Motor neuron (in vitro differentiated cells): ENCODE results near the gene PARP14. TPM values are rescaled to one million over a fixed set of nuclear protein-coding genes. Genes with fewer than 3 reads are reported as not detected.
A peak's percentile ranks its signal among the peaks of the same experiment; 100 is the strongest.

Experiments used
- ATAC-seq, 8 experiments: fragments of 200-7000 bp; cut with Tn5 transposase; replicated peaks in 6 of 8; 2 replicates each; pipeline ENCODE4 v1.8.0; 2021; ENCODE audit warnings: mild to moderate bottlenecking in 8 of 8, moderate library complexity in 8 of 8
- H3K27ac ChIP-seq, 2 donors: fragments of 250-450 bp; sonication (Bioruptor Pico); 2 replicates each; pipeline ENCODE4 v1.9.0; 2021; ENCODE audit warnings: antibody characterized with exemption in 2 of 2, mild to moderate bottlenecking in 2 of 2, moderate library complexity in 1 of 2
- H3K4me1 ChIP-seq, 2 donors: fragments of 250-450 bp; sonication (Bioruptor Pico); replicated peaks in 1 of 2; 2 replicates each; pipeline ENCODE4 v1.6.1; 2021; ENCODE audit warnings: antibody characterized with exemption in 2 of 2, mild to moderate bottlenecking in 2 of 2, moderate library complexity in 1 of 2
- H3K4me3 ChIP-seq, 5 donors: fragments of 250-450 bp; sonication (Bioruptor Pico); 2 replicates each; pipeline ENCODE4 v1.9.0; 2021; ENCODE audit warnings: antibody characterized with exemption in 5 of 5, mild to moderate bottlenecking in 5 of 5, moderate library complexity in 4 of 5
- WGBS, 10 experiments: fragments of 450-650 bp; shearing (Covaris generic); methylation state at CpG; one replicate each; pipeline ENCODE4 v1.0.0; 2022; 5-methylcytosine and 5-hydroxymethylcytosine counted together
- in situ Hi-C, 9 experiments: fragments of 400-800 bp; cut with MboI; loops; one replicate each; pipeline ENCODE4 v1.15.0; 2021; ENCODE audit warnings: low sequenced_read_pairs in 9 of 9, low pct_unique_long_range_greater_than_20kb in 2 of 9; ENCODE audit not compliant: unreplicated experiment in 9 of 9
- total RNA-seq, 8 experiments: library from RNA; unstranded; fragments of 300-600 nt; gene quantifications; 2 replicates each; pipeline versions ENCODE4 v1.2.3 to v1.2.4, GENCODE V29; 2022

Gene PARP14
- total RNA-seq, 8 experiments from 2014 or later = 0.49 to 75.3 (median 18.3) TPM

DNA sequence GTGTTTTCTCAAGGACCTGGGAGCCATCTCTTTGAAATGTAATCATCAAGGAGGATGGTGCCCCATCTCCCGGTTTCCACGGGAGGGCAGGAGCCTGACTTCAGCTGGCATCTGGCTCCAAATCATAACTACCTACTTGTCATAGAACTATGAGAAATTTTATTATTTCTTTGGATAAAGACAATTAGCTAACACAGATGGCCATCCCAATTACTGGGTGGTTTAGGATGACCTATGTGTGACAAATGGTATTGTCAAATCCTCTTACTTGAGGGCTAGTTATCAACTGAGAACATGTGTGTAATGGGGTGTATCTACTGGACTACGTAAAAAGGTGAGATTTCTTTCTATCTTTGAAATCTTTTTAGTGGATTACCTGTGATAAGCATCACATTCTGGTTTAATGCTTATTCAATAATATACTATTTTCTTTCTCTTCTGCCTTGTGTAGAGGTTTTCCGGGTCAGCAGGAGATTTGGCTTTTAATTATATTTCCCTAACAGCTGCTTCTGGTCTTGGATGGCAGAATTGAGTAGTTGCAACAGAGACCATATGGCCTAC lies 15.3 kb upstream of the PARP14 start:
- Histone ChIP-seq H3K4me3 (no peak overlapping the region), H3K4me1 (no peaks in the 10 kb centered on the region), H3K27ac (no peak overlapping the region)
- in situ Hi-C loops = no loop called here
- WGBS, 10 experiments = 33 to 100% (median 76%) methylated on average over 2 to 4 of the region's 4 CpGs; no CpG with 5 or more reads in 2 of the 10 experiments
- ATAC-seq = no peak

DNA sequence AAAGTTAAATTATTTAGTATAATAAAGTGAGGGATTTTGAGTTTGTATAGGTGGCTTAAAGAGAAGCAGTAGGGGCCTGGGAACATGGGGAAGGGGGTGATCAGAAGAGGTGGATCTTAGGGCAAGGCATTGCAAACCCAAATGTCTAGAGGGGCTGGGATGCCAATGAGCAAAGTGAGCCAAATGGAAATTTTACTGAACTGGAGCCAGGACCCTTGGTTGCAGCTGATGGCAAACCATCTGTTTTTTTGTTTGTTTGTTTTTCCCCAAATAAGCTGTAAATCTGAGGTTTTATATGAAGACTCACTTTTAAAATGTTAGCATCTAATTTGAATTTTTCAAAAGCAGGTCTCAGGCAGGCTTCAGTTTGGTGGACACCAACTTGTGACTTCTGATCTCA lies 14.8 kb upstream of the PARP14 start:
- in situ Hi-C loops = no loop called here
- Histone ChIP-seq H3K27ac (no peak overlapping the region), H3K4me1 (no peaks in the 10 kb centered on the region), H3K4me3 (no peak overlapping the region)
- no peak for ATAC-seq

DNA sequence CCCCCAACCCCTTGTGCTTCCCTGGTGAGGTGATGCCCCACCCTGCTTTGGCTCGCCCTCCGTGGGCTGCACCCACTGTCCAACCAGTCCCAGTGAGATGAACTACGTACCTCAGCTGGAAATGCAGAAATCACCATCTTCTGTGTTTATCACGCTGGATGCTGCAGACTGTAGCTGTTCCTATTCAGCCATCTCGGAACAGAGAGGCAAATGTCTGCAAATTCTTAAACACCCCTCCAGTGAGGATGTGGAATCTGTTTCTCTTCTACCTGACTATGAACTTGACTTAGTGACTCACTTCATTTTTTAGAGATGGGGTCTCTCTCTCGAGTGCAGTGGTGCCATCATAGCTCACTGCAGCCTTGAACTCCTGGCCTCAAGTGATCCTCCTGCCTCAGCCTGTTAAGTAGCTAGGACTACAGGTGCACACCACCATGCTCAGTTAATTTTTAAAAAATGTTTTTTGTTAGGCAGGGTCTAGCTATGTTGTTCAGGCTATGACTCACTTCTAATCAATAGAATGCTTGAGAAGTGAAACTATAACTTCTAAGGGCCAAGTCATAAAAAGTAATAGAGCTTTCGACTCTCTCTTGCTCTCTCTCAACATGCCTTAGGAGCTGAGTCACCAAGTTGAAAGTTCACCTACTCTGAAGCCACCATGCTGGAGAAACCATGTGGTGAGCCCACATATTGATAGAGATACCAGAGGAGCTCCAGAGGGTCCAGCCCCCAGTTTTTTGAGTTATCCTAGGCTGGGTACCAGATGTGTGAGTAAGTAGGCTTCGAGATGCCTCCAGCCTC lies 11.5 kb upstream of the PARP14 start:
- ATAC-seq = peak in 2 of 8 experiments; percentile 44 to 57
- Histone ChIP-seq H3K27ac (no peak overlapping the region), H3K4me3 (no peak overlapping the region), H3K4me1 (no peaks in the 10 kb centered on the region)
- in situ Hi-C loops = no loop called here
- WGBS, 10 experiments = 50 to 100% (median 82%) methylated on average over 1 to 5 of the region's 8 CpGs; no CpG with 5 or more reads in 2 of the 10 experiments

DNA sequence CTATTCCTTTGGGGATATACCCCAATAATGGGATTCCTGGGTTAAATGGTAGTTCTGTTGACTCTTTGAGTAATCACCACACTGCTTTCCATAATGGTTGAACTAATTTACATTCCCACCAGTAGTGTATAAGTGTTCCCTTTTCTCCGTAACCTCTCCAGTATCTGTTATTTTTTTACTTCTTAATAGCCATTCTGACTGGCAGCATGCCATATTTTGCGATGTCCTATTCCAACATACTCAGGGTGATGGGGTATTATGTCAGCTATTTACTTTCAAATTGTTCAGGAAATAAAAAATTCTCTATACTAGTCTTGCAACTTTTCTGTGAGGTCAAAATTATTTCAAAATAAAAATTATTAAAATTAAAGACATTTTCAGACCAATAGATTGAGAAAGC lies 9.1 kb upstream of the PARP14 start:
- H3K27ac ChIP-seq = no peak overlapping the region
- no peaks in the 10 kb centered on the region for H3K4me1 ChIP-seq
- in situ Hi-C loops = loop anchor here in 1 of 9 experiments (10.0 kb wide), 1 partner anchor 107 kb away; the partner anchor contains the start of genes DTX3L and PARP9
- no peak for ATAC-seq
- 80 to 100% (median 100%) methylated on average over 1 to 2 of the region's 2 CpGs for WGBS, 10 experiments
- no peak overlapping the region for H3K4me3 ChIP-seq

DNA sequence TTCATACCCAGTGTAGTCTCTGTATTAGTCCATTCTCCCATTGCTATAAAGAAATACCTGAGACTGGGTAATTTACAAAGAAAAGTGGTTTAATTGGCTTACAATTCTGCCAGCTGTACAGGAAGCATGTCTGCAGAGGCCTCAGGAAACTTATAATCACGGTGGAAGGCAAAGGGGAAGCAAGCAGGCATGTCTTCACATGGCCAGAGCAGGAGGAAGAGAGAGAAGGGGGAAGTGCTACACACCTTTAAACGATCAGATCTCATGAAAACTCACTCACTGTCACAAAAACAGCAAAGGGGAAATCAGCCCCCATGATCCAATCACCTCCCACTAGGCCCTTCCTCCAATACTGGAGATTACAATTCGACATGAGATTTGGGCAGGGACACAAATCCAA lies 6.3 kb upstream of the PARP14 start:
- 40 to 100% (median 75%) methylated on average over 1 to 3 of the region's 3 CpGs; no CpG with 5 or more reads in 1 of the 10 experiments for WGBS, 10 experiments
- Histone ChIP-seq H3K27ac (no peak overlapping the region), H3K4me3 (no peak overlapping the region), H3K4me1 (peaks cover 0 to 1% of the 10 kb centered on the region in 2 donors)
- in situ Hi-C loops = loop anchor here in 1 of 9 experiments (10.0 kb wide), 1 partner anchor 110 kb away; the partner anchor contains the start of genes DTX3L and PARP9
- ATAC-seq = no peak

DNA sequence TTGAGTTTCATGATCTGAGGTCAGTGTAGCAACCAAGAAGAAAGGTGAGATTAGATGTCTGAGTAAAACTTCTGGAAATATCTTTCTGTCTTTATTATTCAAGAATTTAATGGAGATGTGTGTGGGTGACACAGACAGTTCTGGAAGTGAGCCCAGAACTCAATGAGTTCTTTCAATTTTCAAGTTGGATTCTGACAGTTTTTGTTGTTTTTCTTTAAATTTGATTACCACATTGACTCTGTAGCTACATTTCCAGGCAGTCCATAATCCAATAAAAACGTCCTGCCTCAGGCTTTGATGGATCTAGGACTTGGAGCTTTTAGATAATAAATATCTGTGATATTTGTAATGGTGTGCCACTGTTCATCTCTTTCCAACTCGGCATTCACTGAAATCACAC lies 3.9 kb upstream of the PARP14 start:
- Histone ChIP-seq H3K4me3 (no peak overlapping the region), H3K27ac (no peak overlapping the region), H3K4me1 (peaks cover 0 to 5% of the 10 kb centered on the region in 2 donors)
- WGBS, 10 experiments = 0 to 100% (median 67%) methylated on average over 1 to 2 of the region's 2 CpGs; no CpG with 5 or more reads in 1 of the 10 experiments
- in situ Hi-C loops = loop anchor here in 2 of 9 experiments (10.0 to 25.0 kb wide), 2 partner anchors 112 to 239 kb away; partner anchors contain the start of genes DTX3L (in 1 of the 2) and PARP9 (in 1 of the 2)
- no peak for ATAC-seq

DNA sequence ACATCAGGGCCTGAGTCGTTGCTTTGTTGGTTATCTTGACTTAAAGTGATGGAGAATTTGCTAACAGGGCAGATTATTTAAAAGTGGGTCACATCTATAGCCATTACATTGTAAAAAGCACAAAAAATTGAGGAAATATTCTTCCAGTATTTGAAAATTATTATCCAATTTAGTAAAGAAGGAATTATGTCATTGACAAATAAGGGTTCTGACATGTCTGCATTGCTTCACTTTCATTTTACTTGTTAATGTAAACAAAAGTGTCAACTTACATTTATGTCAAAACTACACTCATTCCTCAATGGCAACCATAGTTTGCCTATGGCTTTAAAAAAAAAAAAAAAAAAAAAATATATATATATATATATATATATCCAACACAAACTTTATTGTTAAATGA lies 3.4 kb upstream of the PARP14 start:
- 43 to 100% (median 88%) methylated on average over 1 of the region's 1 CpG; no CpG with 5 or more reads in 5 of the 10 experiments for WGBS, 10 experiments
- Histone ChIP-seq H3K4me3 (no peak overlapping the region), H3K27ac (no peak overlapping the region), H3K4me1 (peaks cover 0 to 5% of the 10 kb centered on the region in 2 donors)
- in situ Hi-C loops = loop anchor here in 2 of 9 experiments (10.0 to 25.0 kb wide), 2 partner anchors 112 to 240 kb away; partner anchors contain the start of genes DTX3L (in 1 of the 2) and PARP9 (in 1 of the 2)
- no peak for ATAC-seq

DNA sequence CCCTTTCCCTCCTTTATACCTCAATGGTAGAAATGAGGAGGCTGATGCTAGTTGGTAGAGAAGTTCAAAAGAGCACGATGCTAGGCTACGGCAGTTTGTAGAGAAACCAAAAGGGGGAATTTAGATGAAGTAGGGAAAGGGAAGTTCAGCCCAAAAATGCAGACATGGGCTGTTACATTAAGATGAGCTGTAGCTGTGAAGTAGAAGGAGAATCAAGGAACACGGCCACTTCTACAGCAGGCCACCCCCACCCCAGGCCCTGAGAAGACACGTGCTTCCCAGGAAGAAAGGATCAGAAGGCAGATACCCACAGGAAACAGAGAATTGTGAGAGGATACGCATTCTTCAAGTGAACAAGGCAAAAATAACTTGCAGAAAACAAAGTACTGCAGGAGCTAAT lies 2.1 kb upstream of the PARP14 start:
- ATAC-seq = no peak
- H3K4me3 ChIP-seq = no peak overlapping the region
- peaks cover 0 to 5% of the 10 kb centered on the region in 2 donors for H3K4me1 ChIP-seq
- 57 to 100% (median 95%) methylated on average over 1 to 5 of the region's 5 CpGs; no CpG with 5 or more reads in 1 of the 10 experiments for WGBS, 10 experiments
- in situ Hi-C loops = loop anchor here in 2 of 9 experiments (10.0 to 25.0 kb wide), 2 partner anchors 114 to 241 kb away; partner anchors contain the start of genes DTX3L (in 1 of the 2) and PARP9 (in 1 of the 2)
- no peak overlapping the region for H3K27ac ChIP-seq

DNA sequence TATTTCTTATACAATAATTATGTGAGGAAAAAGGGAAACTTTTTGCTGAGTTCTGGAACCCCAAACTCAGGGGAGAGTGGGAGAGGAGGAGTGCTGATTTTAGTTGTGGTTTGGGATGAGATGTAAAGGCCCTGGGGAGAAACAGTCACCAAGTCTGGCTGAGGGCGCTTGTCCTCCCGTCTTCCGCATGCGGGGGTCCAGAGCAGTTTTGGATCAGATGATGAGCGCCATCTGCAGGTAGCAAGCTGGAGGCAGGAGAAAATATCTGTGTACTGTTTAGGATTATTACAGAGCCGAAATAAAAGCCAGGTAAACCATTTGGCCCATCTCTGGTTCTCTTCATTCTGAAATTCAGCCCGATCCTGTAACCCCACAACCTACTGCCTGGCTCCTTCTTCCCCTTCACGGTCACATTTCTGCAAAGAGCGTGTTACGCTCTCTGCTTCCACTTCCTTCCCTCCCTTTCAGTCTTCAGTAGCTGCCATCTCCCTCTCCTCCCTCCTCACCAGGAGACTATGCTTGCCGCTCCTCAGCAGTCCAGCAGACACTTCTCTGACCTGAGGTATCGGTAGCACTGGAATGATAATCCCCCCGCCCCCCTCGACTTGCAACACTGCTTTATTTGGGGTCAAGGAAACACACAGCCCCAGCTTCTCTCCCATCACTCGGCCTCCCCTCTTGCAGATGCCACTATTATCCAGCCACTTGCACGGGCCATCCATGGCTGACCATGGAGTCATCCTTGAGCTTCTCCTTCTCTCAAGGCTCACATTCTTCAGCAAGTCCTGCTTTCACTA lies 1.4 kb upstream of the PARP14 start:
- in situ Hi-C loops = loop anchor here in 2 of 9 experiments (10.0 to 25.0 kb wide), 2 partner anchors 114 to 242 kb away; partner anchors contain the start of genes DTX3L (in 1 of the 2) and PARP9 (in 1 of the 2)
- ATAC-seq = peak; percentile 52 to 80 (median 70)
- Histone ChIP-seq H3K4me1 (peaks cover 0 to 5% of the 10 kb centered on the region in 2 donors), H3K4me3 (no peak overlapping the region), H3K27ac (no peak overlapping the region)
- 0 to 35% (median 20%) methylated on average over 1 to 11 of the region's 16 CpGs; no CpG with 5 or more reads in 1 of the 10 experiments for WGBS, 10 experiments

DNA sequence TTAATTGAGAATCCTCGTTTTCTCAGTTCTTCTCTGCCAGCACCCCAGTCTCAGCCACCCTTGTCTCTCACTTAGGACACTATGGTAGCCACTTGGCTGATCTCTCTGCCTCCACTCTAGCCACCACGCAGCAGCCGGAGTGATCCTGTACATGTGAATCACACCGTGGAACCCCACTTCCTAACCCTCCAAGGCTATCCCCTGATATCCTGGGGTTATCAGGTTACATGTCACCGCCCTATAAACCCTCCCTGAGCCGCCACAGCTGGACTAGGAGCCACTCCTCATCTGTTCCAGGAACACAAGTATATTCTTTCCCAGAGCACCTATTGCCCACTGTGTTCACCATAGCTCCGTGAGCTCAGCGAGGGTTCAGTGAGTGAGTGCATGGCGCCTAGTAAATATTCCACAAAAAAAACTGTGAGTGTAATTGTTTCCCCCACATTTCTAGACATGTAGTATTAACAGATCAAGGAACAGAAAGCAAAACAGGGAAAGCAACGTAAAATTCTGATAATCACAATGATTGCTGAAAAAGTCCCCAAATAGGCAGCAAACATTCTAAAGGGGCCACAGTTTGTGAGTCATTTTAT lies 661 bp upstream of the PARP14 start:
- Histone ChIP-seq H3K4me3 (peak overlapping the region in 1 of 5 donors; percentile 45), H3K4me1 (peaks cover 0 to 5% of the 10 kb centered on the region in 2 donors), H3K27ac (no peak overlapping the region)
- in situ Hi-C loops = loop anchor here in 2 of 9 experiments (10.0 to 25.0 kb wide), 2 partner anchors 115 to 243 kb away; partner anchors contain the start of genes DTX3L (in 1 of the 2) and PARP9 (in 1 of the 2)
- peak in 5 of 8 experiments; percentile 18 to 46 (median 35) for ATAC-seq
- WGBS, 10 experiments = 8 to 90% (median 73%) methylated on average over 1 to 10 of the region's 10 CpGs; no CpG with 5 or more reads in 3 of the 10 experiments

DNA sequence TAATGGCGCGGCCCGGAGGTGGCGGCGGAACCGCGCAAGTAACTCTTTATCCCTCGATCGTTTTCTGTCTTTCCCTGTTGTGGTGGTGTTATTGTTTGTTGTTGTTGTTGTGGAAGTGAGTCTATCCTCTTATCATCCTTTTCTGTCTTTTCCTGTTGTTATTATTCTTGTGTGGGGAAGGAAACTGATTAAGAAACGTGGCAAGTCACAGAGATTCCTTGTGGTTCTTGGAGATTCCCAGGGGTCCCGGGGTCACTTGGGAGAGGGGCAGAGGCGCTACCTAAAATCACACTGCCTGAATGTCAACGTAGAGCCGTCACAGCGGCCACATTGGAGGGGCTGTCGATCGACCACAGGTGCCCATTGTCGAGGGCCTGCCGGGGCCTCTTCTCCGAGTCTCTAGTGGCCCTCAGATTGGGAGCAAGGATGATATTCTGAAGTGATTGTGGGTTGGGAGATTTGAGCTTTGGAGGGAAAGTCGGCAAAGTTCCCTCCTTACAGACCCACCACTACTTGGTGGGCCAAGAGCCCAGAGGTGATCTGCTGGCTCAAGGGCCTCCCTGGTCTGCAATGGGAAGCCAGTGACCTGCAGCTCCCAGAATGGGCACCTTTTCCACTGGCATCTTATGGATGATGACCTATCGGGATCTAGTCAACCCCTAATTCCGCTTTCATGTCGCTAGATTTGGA lies 790 bp downstream of the PARP14 start:
- H3K27ac ChIP-seq = no peak overlapping the region
- in situ Hi-C loops = loop anchor here in 2 of 9 experiments (25.0 kb wide), 1 partner anchor 244 kb away; no protein-coding TSS in a partner anchor
- WGBS, 10 experiments = 7 to 100% (median 72%) methylated on average over 1 to 11 of the region's 24 CpGs

More for the DNA sequence above, 790 bp downstream of the PARP14 start:
- H3K4me1 ChIP-seq = peaks cover 0 to 5% of the 10 kb centered on the region in 2 donors
- peak overlapping the region; percentile 21 to 45 (median 38) for H3K4me3 ChIP-seq
- ATAC-seq = no peak
